ENCODE data around the gene GINS1. TPM values are rescaled to one million over a fixed set of nuclear protein-coding genes. Genes with fewer than 3 reads are reported as not detected.

The GINS1 gene
- total RNA-seq, result 3.1 and 29.3 TPM in 2 replicates

DNA sequence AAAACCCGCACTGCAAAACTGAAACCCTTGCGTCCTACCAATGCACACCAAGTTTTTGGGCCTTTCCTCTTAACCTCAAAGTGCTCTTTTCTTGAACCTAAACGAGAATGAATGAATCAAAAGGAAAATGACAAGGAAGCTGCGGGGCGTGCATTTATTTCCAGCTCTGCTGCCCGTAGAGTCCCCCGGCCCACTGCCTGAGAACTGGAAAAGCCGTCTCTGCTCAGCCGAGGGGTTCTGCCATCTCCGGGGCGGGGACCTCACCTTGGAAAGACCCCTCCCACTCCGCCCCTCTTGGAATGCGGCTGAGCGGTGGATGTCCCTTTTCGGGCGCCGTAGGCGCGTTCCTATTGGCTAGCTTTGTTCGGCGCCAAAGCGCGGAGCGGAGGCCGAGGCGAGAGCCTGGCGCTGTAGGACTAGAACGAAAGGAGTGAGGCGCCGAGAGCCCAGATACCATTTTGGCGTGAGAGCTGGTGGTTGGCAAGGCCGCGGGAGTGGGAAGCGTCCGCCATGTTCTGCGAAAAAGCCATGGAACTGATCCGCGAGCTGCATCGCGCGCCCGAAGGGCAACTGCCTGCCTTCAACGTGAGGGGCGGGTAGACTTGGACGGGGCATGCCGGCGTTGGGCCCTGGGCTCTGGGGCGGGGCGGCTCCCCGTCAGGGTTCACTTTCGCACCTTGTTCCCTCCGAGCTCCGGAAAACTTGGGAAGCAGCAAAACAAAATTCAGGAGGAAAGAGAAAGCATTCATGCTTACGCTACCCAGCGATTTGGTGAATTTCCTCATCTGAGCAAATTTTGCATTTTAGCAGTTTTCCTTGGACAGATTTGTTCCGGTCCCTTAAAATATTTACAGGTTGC, at the start of gene GINS1:
Gene GINS1 (plus strand): TSS at position 363 of the 859 bp plus-strand sequence. CDS start 148 bp downstream, at position 511.

DNA sequence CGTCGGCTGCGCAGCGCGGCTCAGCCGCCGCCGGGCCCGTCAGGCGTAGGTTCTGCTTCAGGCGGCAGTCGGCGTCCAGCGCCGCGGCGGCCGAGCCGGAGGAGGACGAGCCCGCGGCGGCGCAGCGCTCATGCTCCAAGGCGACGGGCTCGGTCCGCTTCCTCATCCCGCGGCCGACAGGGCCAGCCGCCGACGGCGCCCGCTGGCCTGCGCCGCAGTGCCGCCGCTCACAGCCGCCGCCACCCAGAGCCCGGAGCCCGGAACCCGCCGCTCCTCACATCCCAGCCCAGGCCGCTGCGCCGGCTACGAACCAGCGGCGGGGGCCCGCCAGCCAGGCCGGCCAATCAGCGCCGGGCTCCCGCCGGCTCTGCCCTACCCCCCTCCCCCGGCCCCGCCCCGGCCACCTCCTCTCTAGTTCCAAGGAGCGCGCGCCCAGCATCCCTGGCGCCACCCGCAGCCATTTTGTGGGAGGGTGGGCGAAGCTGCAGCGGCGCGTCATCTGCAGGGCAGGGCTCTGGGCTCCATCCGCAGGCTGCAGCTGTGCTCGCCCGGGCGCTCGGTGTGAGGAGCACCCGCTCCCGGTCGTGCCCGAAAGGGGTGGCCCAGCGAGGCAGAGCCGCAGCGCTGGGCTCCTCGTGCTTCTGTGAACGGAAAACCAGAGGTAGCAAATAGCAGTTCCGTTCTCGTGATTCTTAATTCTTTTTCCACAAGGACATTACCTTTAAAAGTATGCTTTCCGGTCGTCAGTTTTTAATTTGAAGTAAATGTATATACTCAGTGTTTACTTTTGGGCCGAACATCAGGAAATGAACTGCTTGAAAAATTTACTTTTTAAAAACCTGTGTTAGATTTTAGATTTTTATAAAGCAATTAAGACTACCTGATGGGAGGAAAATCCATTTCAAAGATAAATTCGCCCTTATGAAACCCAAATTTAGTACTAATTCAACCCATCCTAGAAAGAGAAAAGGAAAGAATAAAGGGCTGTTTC, 16.6 kb upstream of the GINS1 start, which contains the start of gene ABHD12:
Gene ABHD12 (minus strand): TSS at position 298 of the 991 bp plus-strand sequence. CDS start 132 bp downstream, at position 166.

Other genes with a start within 250 kb of the GINS1 start
- 44.3 and 81.9 TPM in 2 replicates for gene ENTPD6, start 212.0 kb upstream of the GINS1 start, total RNA-seq
- 54.7 and 195 TPM in 2 replicates for gene PYGB, start 159.6 kb upstream of the GINS1 start, total RNA-seq
- 58.9 and 61.4 TPM in 2 replicates for gene ABHD12, start 16.8 kb upstream of the GINS1 start, total RNA-seq
- gene NINL, start 177.9 kb downstream of the GINS1 start, total RNA-seq, result 3.1 and 10.1 TPM in 2 replicates
- gene NANP, start 216.3 kb downstream of the GINS1 start, total RNA-seq, result 8.7 and 11.9 TPM in 2 replicates